HG03045 (cell line): ENCODE results near the gene PTRHD1.
"Not testable (repeated sequence)": the region's sequence is repeated elsewhere in the genome, so short reads cannot be mapped to it uniquely, and the experiment has no call there.

Experiments
- ATAC-seq: cut with Tn5 transposase; IDR thresholded peaks from one replicate; pipeline ENCODE4 v1.9.1; 2021; ENCODE audit warnings: mild to moderate bottlenecking, moderate library complexity; ENCODE audit not compliant: unreplicated experiment

Gene PTRHD1

DNA sequence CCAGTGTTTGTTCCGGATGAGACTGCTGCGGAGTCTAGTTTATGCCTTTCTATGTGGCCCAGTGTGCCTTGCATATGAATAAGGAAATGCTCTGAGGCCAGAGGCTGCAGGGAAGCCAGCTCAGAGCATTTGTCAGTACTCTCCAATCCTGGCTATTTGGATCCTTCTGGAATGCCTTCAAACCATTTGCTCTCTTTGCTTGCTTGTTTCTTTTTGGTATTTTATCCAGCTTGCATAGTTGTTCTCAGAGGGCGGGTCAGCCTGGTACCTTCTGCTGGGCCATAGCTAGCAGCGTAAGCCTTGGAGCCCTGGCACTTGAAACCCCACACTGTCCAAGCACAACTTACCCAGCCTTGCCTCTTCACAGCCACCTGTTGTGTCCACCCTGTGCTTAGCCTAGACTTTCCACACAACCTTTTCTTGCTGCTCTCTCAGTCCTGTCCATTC is 20.5 kb upstream of the PTRHD1 start:
- ATAC-seq: no peak

- ATAC-seq: no peak
These were observed 16.3 kb upstream of the PTRHD1 start for GRCh38 chr2:24809316-24810007.

DNA sequence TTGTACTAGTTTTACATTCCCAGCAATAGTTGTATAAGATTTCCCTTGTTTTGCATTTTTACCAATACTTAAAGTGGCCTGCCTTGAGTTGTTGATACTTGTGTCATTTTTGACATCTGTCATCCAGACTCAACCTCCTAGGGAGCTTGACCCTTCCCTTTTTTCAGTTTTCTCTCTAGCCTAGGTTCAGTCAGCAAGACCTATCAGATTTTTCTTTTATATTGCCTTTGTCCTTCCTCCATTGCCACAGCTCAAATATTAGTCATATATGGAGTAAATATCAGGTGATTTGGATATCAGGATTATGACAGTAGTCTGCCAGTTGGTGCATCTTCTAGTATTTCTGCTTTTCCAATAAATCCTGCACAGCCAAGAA is 13.5 kb upstream of the PTRHD1 start:
- ATAC-seq: no peak

DNA sequence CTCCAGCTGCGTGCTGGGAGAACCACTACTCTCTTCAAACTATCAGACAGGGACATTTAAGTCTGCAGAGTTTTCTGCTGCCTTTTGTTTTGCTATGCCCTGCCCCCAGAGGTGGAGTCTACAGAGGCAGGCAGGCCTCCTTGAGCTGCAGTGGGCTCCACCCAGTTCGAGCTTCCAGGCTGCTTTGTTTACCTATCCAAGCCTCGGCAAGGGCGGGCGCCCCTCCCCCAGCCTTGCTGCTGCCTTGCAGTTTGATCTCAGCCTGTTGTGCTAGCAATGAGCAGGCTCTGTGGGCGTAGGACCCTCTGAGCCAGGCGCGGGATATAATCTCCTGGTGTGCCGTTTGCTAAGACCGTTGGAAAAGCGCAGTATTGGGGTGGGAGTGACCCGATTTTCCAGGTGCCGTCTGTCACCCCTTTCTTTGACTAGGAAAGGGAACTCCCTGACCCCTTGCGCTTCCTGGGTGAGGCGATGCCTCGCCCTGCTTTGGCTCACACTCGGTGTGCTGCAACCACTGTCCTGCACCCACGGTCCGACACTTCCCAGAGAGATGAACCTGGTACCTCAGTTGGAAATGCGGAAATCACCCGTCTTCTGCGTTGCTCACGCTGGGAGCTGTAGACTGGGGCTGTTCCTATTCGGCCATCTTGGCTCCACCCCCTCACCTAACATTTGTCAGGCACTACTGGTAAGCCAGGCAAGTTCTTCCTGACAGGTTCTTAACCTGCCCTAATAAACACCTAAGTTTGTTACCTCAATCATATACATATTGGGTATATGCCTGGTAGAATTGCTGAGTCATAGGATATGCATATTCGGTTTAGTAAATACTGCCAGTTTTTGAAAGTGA is 12.8 kb upstream of the PTRHD1 start:
- ATAC-seq: not testable (repeated sequence)

DNA sequence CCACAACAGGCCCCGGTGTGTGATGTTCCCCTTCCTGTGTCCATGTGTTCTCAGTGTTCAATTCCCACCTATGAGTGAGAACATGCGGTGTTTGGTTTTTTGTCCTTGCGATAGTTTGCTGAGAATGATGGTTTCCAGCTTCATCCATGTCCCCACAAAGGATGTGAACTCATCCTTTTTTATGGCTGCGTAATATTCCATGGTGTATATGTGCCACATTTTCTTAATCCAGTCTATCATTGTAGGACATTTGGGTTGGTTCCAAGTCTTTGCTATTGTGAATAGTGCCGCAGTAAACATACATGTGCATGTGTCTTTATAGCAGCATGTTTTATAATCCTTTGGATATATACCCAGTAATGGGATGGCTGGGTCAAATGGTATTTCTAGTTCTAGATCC is 7.3 kb upstream of the PTRHD1 start:
- ATAC-seq: not testable (repeated sequence)

- no peak for ATAC-seq
These were observed 4.5 kb upstream of the PTRHD1 start for GRCh38 chr2:24797644-24798043.

GRCh38 chr2:24793761-24794435 is 707 bp upstream of the PTRHD1 start:
- no peak for ATAC-seq

- no peak for ATAC-seq
These were observed 683 bp downstream of the PTRHD1 start for GRCh38 chr2:24792542-24792873.

- ATAC-seq: no peak
These were observed 1.7 kb downstream of the PTRHD1 start for GRCh38 chr2:24791452-24791851.

GRCh38 chr2:24788816-24789215 is 4.4 kb downstream of the PTRHD1 start:
- no peak for ATAC-seq

DNA sequence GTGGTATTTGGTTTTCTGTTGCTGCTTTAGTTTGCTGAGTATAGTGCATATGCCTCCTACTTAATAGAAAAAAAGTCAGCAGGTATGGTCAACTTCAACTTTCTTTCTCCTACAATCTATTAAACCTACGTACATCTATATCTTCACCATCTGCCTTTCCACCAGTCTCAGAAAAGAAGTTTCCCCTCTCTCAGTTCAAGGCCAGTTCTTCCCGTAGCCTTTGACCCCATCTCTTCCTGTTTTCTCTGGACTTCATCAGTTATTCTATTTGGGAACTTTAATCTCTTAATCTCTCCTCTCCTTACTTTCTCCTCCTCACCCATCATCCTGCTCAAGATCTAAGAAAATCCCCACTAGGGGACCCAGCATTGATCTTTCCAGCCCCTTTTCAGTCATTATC is 5.7 kb downstream of the PTRHD1 start:
- no peak for ATAC-seq

DNA sequence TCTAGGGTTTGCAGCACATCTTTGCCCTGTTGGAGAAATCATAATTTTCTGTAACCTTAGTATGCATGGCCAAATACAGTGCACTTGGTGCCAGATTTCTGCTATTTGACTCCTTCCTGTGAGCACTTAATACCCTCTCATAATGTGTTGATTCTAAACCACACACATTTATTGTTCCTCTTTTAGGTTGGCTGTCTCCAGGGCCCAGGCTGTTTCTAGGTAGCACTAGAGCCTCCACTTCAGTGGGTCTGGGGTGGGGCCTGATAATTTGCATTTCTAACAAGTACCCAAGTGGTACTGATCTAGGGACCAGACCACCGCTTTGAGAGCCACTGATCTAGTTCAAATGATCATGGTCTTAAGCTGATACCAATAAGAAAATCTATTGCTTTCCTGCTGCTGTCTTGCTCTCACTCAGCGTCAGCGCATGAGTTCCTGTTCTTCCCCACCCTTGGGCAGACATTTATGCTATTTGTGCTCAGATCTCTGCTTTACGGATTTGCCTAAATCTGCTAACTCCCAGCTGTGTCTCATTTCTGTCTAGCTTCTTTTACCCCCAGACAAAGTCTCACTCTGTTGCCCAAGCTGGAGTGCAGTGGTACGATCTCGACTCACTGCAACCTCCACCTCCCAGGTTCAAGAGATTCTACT is 7.4 kb downstream of the PTRHD1 start:
- ATAC-seq: no peak

DNA sequence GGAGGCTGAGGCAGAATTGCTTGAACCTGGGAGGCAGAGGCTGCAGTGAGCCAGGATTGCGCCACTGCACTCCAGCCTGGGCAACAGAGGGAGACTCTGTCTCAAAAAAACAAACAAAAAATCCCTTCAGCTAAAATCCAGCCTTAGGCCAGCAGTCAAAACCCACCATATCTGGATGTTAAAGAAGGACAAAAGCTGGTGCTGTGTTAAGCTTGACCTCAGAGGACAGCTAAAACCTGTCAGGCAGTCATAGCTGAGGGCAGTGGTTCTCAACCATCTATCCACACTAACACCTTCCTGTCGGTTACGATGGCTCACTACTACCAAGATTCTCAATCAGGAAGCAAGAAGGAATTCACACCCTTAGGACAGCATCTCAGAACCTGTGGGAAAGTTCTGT is 9.6 kb downstream of the PTRHD1 start:
- no peak for ATAC-seq

GRCh38 chr2:24779116-24779515 is 14.1 kb downstream of the PTRHD1 start:
- no peak for ATAC-seq

DNA sequence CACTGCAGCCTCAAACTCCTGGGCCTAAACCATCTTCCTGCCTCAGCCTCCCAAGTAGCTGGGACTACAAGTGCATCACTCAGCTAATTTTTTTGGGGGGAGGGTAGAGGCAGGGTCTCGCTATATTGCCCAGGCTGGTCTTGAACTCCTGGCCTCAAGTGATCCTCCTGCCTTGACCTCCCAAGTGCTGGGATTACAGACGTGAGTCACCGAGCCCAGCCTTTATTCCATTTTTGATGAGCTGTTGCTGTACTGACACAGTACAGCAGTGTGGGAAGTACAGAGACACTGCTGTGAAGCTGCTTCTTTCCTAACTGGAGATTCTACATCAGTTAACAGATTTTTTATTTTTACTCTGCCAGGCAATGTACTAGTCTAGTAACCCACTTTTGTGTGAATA is 18.8 kb downstream of the PTRHD1 start:
- ATAC-seq: no peak

- no peak for ATAC-seq
These were observed 21.2 kb downstream of the PTRHD1 start for GRCh38 chr2:24771764-24772586.

DNA sequence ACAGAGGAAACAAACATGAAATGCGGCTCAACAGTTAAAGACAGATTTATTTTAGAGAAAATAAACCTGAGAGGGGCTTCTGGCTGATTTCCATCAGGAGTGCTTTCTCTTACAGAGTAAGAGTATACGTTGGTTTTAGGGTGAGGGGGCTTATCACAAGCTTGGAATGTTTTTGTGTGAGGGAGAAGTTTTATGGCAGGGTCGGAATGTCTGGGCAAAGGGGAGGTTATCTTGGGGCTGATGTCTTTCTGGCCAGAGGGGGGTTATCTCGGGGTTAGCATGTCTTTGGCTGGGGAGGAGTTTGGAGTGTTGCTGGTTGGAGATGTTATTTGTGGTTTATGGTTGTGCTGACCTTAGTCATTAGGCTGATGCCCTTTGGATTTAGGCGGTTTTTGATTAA is 22.1 kb downstream of the PTRHD1 start:
- ATAC-seq: no peak

- no peak for ATAC-seq
These were observed 24.6 kb downstream of the PTRHD1 start for GRCh38 chr2:24768601-24769000.

DNA sequence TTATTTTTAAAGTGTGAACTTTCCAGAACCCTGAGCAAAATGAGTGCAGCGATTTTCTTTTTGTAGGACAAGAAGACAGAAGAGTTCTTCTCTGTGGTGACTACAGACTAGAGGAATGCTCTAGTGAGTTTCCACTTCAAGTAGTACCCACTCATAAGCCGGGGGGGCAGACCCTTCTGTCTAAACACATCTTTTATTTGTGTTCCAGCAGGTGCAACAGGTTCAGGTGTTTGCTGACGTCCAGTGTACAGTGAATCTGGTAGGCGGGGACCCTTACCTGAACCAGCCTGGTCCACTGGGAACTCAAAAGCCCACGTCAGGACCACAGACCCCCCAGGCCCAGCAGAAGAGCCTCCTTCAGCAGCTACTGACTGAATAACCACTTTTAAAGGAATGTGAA is 25.2 kb downstream of the PTRHD1 start:
- no peak for ATAC-seq

- ATAC-seq: no peak
These were observed 26.6 kb downstream of the PTRHD1 start for GRCh38 chr2:24766609-24767008.

- ATAC-seq: no peak
These were observed 29.3 kb downstream of the PTRHD1 start for GRCh38 chr2:24763843-24764242.
